Sigmoid colon (tissue), 4 donors: Measurements from ENCODE around the gene LRP1B.

Source experiments
- EP300 ChIP-seq, 4 donors: sonication (generic); formaldehyde crosslinking; IDR thresholded peaks; one replicate each; pipeline ENCODE4 v1.6.1; 2017; ENCODE audit warnings: antibody characterized with exemption in 4 of 4
- POLR2A ChIP-seq, 2 donors: fragments of 450-650 bp; IDR thresholded peaks; one replicate each; pipeline ENCODE4 v1.6.1; 2016; ENCODE audit warnings: antibody characterized with exemption in 2 of 2, mild to moderate bottlenecking in 2 of 2, moderate library complexity in 2 of 2
- POLR2AphosphoS5 ChIP-seq, 4 donors: sonication (generic); formaldehyde crosslinking; IDR thresholded peaks; one replicate each; pipeline ENCODE4 v1.6.1; 2017; ENCODE audit warnings: antibody characterized with exemption in 4 of 4
- TF ChIP-seq, protein P1 (sequence below), 4 experiments: fragments of 450-650 bp in 3 of 4; fragments of 200-600 bp in 1 of 4; IDR thresholded peaks; one replicate each; pipeline ENCODE4 v1.5.1; 2016 to 2019; ENCODE audit warnings: antibody characterized with exemption in 4 of 4, mild to moderate bottlenecking in 3 of 4, moderate library complexity in 2 of 4

DNA sequence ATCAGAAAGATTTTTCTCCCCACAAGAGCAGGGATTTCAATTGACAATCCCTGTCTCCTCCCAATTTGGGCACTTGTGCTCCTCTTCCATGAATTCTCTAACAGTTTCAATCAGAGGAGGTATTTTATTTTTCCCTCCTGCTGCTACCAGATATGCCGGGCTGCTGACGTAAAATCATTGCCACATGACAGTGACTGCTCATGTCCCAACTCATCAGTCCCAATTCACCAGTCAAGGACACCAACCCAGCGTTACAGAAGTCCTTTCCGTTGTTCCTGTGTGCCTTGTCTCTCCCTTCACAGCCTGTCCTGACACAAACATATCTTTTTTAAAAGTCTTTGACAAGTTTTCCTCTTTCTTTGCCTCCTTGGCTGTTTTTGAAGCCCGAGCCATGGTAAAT is 540.2 kb downstream of the LRP1B start:
- TF ChIP-seq, protein P1, sequence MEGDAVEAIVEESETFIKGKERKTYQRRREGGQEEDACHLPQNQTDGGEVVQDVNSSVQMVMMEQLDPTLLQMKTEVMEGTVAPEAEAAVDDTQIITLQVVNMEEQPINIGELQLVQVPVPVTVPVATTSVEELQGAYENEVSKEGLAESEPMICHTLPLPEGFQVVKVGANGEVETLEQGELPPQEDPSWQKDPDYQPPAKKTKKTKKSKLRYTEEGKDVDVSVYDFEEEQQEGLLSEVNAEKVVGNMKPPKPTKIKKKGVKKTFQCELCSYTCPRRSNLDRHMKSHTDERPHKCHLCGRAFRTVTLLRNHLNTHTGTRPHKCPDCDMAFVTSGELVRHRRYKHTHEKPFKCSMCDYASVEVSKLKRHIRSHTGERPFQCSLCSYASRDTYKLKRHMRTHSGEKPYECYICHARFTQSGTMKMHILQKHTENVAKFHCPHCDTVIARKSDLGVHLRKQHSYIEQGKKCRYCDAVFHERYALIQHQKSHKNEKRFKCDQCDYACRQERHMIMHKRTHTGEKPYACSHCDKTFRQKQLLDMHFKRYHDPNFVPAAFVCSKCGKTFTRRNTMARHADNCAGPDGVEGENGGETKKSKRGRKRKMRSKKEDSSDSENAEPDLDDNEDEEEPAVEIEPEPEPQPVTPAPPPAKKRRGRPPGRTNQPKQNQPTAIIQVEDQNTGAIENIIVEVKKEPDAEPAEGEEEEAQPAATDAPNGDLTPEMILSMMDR (IDR thresholded peaks at IDR 0.05): no peak
- TF ChIP-seq POLR2A (IDR thresholded peaks at IDR 0.05) (no peak), POLR2AphosphoS5 (IDR thresholded peaks at IDR 0.05) (no peak), EP300 (IDR thresholded peaks at IDR 0.05) (no peak)
